Heart left ventricle (tissue), 16 donors: ENCODE results near the gene PTK6. TPM values are rescaled to one million over a fixed set of nuclear protein-coding genes. Genes with fewer than 3 reads are reported as not detected.

Experiments
- ATAC-seq, 4 donors: fragments of 200-7000 bp; cut with Tn5 transposase; one replicate each; pipeline ENCODE4 v1.9.1; 2020 to 2022; ENCODE audit warnings: moderate library complexity in 4 of 4, mild to moderate bottlenecking in 3 of 4, moderate number of reproducible peaks in 1 of 4
- DNase-seq, 5 donors: peaks; one replicate each; pipeline ENCODE4 v3.0.0-alpha.2; 2020
- H3K27ac ChIP-seq, 12 donors: fragments of 200-600 bp; sonication (generic) in 4 of 12; one replicate each; pipeline versions ENCODE4 v1.5.0 to v1.8.0; 2016 to 2022; ENCODE audit warnings: mild to moderate bottlenecking in 2 of 12
- H3K27me3 ChIP-seq, 9 donors: fragments of 200-600 bp; sonication (generic) in 2 of 9; one replicate each; pipeline versions ENCODE4 v1.5.1 to v1.8.0; 2016 to 2022; ENCODE audit warnings: mild to moderate bottlenecking in 3 of 9
- H3K36me3 ChIP-seq, 9 donors: fragments of 200-600 bp; sonication (generic) in 2 of 9; one replicate each; pipeline versions ENCODE4 v1.5.0 to v1.8.0; 2018 to 2022; ENCODE audit warnings: mild to moderate bottlenecking in 2 of 9
- H3K4me1 ChIP-seq, 12 donors: fragments of 200-600 bp; sonication (generic) in 4 of 12; one replicate each; pipeline versions ENCODE4 v1.5.0 to v1.8.0; 2016 to 2022; ENCODE audit warnings: mild to moderate bottlenecking in 3 of 12
- H3K4me3 ChIP-seq, 12 donors: fragments of 200-600 bp; sonication (generic) in 4 of 12; one replicate each; pipeline versions ENCODE4 v1.5.0 to v1.8.0; 2017 to 2022; ENCODE audit warnings: mild to moderate bottlenecking in 9 of 12, moderate library complexity in 4 of 12
- H3K9me3 ChIP-seq, 12 donors: fragments of 200-600 bp; sonication (generic) in 4 of 12; one replicate each; pipeline versions ENCODE4 v1.5.0 to v1.8.0; 2016 to 2022; ENCODE audit warnings: mild to moderate bottlenecking in 1 of 12
- CTCF ChIP-seq, 12 donors: fragments of 200-600 bp; sonication (generic) in 4 of 12; IDR thresholded peaks; one replicate each; pipeline versions ENCODE4 v1.5.0 to v1.8.0; 2018 to 2022; ENCODE audit warnings: antibody characterized with exemption in 12 of 12, mild to moderate bottlenecking in 5 of 12
- POLR2A ChIP-seq, 2 donors: fragments of 450-650 bp; IDR thresholded peaks; one replicate each; pipeline ENCODE4 v1.6.1; 2017; ENCODE audit warnings: antibody characterized with exemption in 2 of 2, mild to moderate bottlenecking in 2 of 2, moderate library complexity in 2 of 2
- WGBS, 4 donors: extraction: QIAGEN DNeasy Blood & Tissue Kit in 2 of 4; methylation state at CpG; one replicate each; pipeline versions ENCODE4 v1.1.5 to v1.1.7; 2013 to 2018; 5-methylcytosine and 5-hydroxymethylcytosine counted together
- intact Hi-C, 10 donors: fragments of 100-400 bp; cut with DNase I; formaldehyde crosslinking; loops; one replicate each; pipeline versions ENCODE4 v1.11.1 to v1.14.2; 2022
- polyA plus RNA-seq, 2 donors: library from polyadenylated mRNA; stranded (reverse); fragments of 200-250 nt; gene quantifications; one replicate each; pipeline ENCODE4 v1.2.3, GENCODE V29; 2013
- total RNA-seq, 9 donors: library from RNA; depleted of rRNA in 2 of 9; stranded (reverse); fragments of >200 nt in 2 of 9; fragmentation: NEBNext Ultra II Directional in 3 of 9; extraction: Animal tissue kit (Norgen Biotek cat#: 25700) in 3 of 9; gene quantifications; one replicate each; pipeline versions ENCODE4 v1.1.0 to v1.2.4, GENCODE V29; 2016 to 2023
- donor health status: ischemic (EF 13 %, LVEDD 7.1; RV severe dilation, severe dysfunction).
- donor health status: healthy with polysubstance abuse.
- donor health status: DM: no; HTN: yes; CAD: no.
- donor health status: DM: no; HTN: no; CAD: no.
- donor health status: ischemic (EF 25% LVEDD 6.9; RV normal size, moderate dysfunction).
- donor health status: ischemic (EF 25% LVEDD 5.7; RV mildly dilated, moderate dysfunction).
- donor health status: healthy.
- donor health status: DM: yes; HTN: yes; CAD: no.
- donor health status: ischemic (EF 35%, LVEDD 5.7; RV mildly dilated, moderate dysfunction).
- donor health status: nonischemic (EF 11% LVEDD 7.7; RV severe dilation, severe dysfunction).
- donor health status: DM: yes; HTN: yes; CAD: no.
- donor health status: PGD.
- donor health status: ischemic (EF 29% LVEDD 5.4; RV normal size, mild dysfunction).
- donor health status: nonischemic (EF 23%, LVEDD 6.1; RV moderate dilation, normal function).

PTK6 gene
- total and polyA plus RNA-seq, 11 donors: 0.04 to 0.29 (median 0.12) TPM; not detected in 7

GRCh38 chr20:63543733-63544132 lies 6.6 kb upstream of the PTK6 start:
- intact Hi-C loops: loop anchor here in 2 of 10 donors (10.0 kb wide), 2 partner anchors 71 to 321 kb away; partner anchors contain the start of genes ABHD16B (in 1 of the 2) and TPD52L2 (in 1 of the 2)
- 88 to 89% (median 88%) methylated on average over 6 of the region's 6 CpGs for WGBS, 4 donors

GRCh38 chr20:63543131-63543530 lies 6.0 kb upstream of the PTK6 start:
- Histone ChIP-seq H3K9me3 (no peaks in the 10 kb centered on the region), H3K4me3 (no peak overlapping the region), H3K36me3 (no peaks in the 10 kb centered on the region), H3K27ac (no peak overlapping the region), H3K27me3 (peaks cover 0 to 19% (median 10%) of the 10 kb centered on the region in 9 donors), H3K4me1 (peaks cover 0 to 7% (median 2%) of the 10 kb centered on the region in 12 donors)
- no peak for ATAC-seq
- 82 to 90% (median 87%) methylated on average over 3 to 10 of the region's 10 CpGs for WGBS, 4 donors
- TF ChIP-seq POLR2A (IDR thresholded peaks at IDR 0.05): no peak
- TF ChIP-seq CTCF (IDR thresholded peaks at IDR 0.05): no peak
- intact Hi-C loops: loop anchor here in 2 of 10 donors (10.0 kb wide), 2 partner anchors 72 to 322 kb away; partner anchors contain the start of genes ABHD16B (in 1 of the 2) and TPD52L2 (in 1 of the 2)
- DNase-seq: no peak

More at GRCh38 chr20:63543733-63544132, 6.6 kb upstream of the PTK6 start:
- Histone ChIP-seq H3K27ac (no peak overlapping the region), H3K9me3 (no peaks in the 10 kb centered on the region), H3K4me1 (peaks cover 0 to under 1% (median 0%) of the 10 kb centered on the region in 12 donors), H3K27me3 (peaks cover 0 to 25% (median 12%) of the 10 kb centered on the region in 9 donors), H3K4me3 (no peak overlapping the region), H3K36me3 (no peaks in the 10 kb centered on the region)
- ATAC-seq: no peak
- DNase-seq: no peak
- TF ChIP-seq POLR2A (IDR thresholded peaks at IDR 0.05): no peak
- no peak for TF ChIP-seq CTCF (IDR thresholded peaks at IDR 0.05)

- peaks cover 0 to 14% (median 6%) of the 10 kb centered on the region in 9 donors for H3K27me3 ChIP-seq
- no peak for DNase-seq
- intact Hi-C loops: loop anchor here in 2 of 10 donors (10.0 kb wide), 2 partner anchors 72 to 322 kb away; partner anchors contain the start of genes ABHD16B (in 1 of the 2) and TPD52L2 (in 1 of the 2)
- TF ChIP-seq POLR2A (IDR thresholded peaks at IDR 0.05) (no peak), CTCF (IDR thresholded peaks at IDR 0.05) (no peak)
- H3K27ac ChIP-seq: no peak overlapping the region
- H3K4me1 ChIP-seq: peaks cover 0 to 11% (median 6%) of the 10 kb centered on the region in 12 donors
- no peaks in the 10 kb centered on the region for H3K9me3 ChIP-seq
- no peak overlapping the region for H3K4me3 ChIP-seq
- 86 to 99% (median 89%) methylated on average over 6 to 10 of the region's 10 CpGs for WGBS, 4 donors
- no peak for ATAC-seq
- no peaks in the 10 kb centered on the region for H3K36me3 ChIP-seq
These were observed 5.5 kb upstream of the PTK6 start for GRCh38 chr20:63542696-63543095.

- Histone ChIP-seq H3K27me3 (peaks cover 0 to 13% (median under 1%) of the 10 kb centered on the region in 9 donors), H3K9me3 (no peaks in the 10 kb centered on the region), H3K4me3 (no peak overlapping the region), H3K4me1 (peaks cover 0 to 17% (median 10%) of the 10 kb centered on the region in 12 donors), H3K27ac (no peak overlapping the region), H3K36me3 (no peaks in the 10 kb centered on the region)
- WGBS, 4 donors: 82 to 86% (median 84%) methylated on average over 17 to 36 of the region's 36 CpGs
- intact Hi-C loops: loop anchor here in 2 of 10 donors (10.0 kb wide), 2 partner anchors 73 to 323 kb away; partner anchors contain the start of genes ABHD16B (in 1 of the 2) and TPD52L2 (in 1 of the 2)
- TF ChIP-seq CTCF (IDR thresholded peaks at IDR 0.05) (no peak), POLR2A (IDR thresholded peaks at IDR 0.05) (no peak)
- ATAC-seq (no peak), DNase-seq (no peak)
These were observed 4.9 kb upstream of the PTK6 start for GRCh38 chr20:63542031-63542559.
